Erythroblast (primary cell): ENCODE results near the gene PHF8.
A peak's percentile ranks its signal among the peaks of the same experiment; 100 is the strongest.

ENCODE experiments used
- DNase-seq, 2 experiments: peaks; one replicate each; lab custom pipeline; 2025; lab: John Stamatoyannopoulos, UW
- GATA1 ChIP-seq: IDR thresholded peaks from 2 replicates; pipeline ENCODE4 v1.6.1; 2011; ENCODE audit warnings: low read depth, mild to moderate bottlenecking, control low read depth, low read length, moderate library complexity
- POLR2A ChIP-seq: IDR thresholded peaks from 2 replicates; pipeline ENCODE4 v1.6.1; 2011; ENCODE audit warnings: mild to moderate bottlenecking, low read length

Gene PHF8

DNA sequence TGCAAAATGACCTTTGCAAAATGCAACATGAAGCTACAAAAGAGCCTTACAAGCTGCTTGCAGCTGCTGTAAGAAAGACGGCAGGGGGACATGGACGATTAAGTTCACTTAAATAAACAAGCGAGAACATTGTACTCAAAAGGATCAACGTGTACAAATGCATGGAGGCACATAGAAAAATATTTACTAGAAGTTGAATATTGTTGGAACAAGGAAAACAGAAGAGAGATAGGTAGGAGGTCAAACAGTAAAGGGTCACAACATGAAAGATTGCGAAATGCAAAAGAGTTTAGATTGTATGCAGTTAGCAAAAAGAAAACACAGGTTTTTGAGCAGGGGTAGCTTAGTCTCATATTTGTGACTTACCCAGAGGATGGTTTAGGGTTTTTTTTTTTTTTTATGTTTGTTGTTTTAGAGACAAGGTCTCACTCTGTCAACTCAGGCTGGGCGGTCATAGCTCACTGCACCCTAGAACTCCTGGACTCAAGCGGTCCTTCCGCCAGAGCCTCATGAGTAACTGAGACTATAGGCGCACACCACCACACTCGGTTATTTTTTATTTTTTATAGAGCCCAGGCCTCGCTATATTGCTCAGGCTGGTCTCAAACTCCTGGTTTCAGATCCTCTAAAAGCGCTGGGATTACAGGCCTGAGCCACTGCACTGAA is 1.4 kb upstream of the PHF8 start:
- DNase-seq: peak in 1 of 2 experiments; percentile 20
- TF ChIP-seq POLR2A (no peak), GATA1 (no peak)

DNA sequence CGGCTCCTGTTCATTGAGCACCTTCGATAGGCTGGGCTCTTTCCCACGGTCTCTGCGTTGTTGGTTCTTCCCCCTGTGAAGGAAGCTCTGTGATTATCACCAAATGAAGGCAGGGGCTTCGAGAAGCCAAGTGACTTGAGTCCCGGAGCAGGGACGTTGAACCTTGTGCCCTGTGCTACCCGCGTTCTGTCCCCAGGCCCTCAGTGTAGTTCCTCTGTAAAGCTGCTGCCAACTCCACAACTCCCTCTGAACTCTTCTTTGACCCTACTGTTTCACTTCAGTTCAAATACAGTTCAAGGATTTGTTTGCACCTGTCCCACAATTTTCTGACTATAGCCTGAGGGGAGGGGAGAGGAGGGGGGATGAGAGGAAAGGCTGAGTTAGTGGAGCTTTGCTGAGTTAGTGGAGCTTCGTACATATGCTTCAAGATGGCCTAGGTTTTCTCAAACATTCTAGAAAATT is 635 bp upstream of the PHF8 start:
- no peak for DNase-seq
- TF ChIP-seq POLR2A: no peak
- TF ChIP-seq GATA1: no peak

DNA sequence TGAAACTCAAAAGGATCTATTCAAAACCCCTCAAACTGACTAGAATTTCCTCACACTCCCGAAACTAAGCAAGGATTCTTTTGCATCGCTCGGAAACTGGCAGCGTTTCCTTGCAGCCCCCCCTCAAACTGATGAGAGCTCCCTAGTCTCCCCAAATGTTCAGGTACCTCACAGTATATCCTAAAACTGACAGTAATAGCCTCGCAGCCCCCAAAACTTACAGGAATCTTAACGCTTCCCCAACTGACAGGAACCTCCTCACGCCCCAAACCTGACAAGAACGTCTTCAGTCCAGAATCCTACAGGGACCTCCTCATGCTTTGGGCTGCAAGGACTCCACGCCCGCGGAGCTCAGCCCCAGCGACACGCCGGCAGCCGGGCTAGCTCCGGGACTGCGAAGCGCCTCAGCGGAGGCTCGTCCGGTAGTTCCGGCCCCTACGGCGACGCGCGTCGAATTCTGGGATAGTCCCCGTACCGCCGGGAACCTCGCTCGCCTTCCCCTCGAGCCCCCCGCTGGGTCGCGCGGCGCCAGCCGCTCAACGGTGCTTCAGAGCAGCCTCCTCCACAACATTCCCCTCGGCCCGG is 640 bp downstream of the PHF8 start:
- no peak for TF ChIP-seq GATA1
- no peak for TF ChIP-seq POLR2A
- DNase-seq: peak; percentile 66 to 80

DNA sequence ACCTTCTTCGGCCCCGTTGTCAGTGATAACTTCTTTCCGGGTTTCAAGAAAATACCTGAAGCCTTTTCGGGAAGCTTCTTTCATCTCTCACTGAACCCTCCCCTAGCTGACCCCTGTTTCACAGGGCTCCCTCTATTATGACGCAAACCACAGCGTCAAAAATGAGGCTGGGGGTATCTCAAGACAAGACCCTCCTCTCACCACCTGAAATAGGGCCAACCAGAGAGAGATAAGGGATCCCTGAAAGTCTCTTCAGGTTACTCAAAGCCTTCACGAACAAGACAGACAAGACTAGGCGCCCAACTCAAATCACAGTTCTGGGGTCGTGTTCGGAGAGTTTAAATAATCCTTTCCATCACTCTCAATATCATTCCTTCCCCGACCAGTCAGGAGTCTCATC is 1.2 kb downstream of the PHF8 start:
- DNase-seq: peak; percentile 17 to 41
- TF ChIP-seq POLR2A: no peak
- no peak for TF ChIP-seq GATA1

DNA sequence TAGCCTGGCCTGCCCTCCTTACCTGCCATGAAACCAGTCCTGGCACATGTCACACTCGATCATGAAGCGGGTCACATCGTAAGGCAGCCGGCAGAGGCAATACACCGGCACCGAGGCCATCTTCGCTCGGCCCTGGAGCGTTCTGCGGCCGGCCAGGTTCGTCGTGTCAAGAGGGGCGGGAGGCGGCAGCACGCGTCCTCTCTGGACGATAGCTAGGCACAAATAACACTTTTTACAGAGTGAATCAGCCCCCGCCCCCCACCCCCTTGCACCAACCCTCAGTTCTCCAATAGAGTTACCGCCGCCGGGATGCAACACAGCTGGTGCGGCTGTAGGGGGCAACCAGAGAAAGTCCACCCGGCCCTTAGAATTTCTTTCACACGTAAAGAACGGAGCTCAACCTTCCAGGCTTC is 1.7 kb downstream of the PHF8 start:
- TF ChIP-seq GATA1 (no peak), POLR2A (no peak)
- DNase-seq: peak; percentile 68 to 72

DNA sequence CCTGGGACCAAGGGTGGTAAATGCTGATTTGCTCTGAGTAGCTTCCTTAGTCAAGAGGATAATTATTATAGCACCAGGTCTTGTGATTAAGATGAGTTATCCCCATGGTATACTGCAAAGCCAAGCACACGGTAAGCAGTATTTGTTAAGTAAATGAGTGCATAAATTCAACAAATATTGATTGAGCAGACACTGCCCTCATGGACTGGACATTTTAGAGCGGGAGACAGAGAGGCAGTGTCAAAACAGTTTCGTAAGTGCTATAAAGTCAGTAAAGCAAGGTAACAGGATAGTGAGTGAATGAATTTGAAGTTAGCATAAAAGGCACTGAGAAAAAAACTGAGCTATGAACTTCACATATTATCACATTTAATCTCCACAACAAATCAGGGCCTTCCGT is 13.9 kb downstream of the PHF8 start:
- TF ChIP-seq POLR2A (no peak), GATA1 (no peak)
- DNase-seq: no peak

DNA sequence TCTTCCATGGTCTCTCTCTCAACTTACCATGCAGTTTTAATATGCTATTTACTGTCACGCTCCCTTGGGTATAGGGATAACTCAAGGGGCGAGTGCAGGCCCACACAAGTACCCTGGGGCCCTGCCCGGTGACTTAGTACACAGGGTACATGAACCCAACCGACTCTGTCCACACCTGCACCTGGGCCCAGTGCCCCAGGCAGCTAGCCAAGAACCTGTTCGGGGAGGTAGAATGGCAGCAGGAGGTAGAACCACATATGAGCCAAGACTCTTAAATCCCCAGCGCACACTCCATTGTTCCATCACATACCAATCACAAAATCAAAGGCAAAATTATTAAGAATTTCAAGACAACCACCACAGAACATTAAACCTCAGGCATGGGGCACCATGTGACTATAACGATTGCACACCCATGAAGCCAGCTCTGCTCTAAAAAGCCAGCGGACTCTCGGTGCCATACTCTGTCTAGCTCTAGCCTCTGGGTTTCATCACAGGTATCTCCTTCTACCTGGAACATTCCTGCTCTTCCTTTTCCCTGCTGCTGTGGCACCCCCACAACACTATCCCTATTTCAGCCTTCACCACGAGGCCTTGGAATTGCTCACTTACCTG is 14.6 kb downstream of the PHF8 start:
- TF ChIP-seq GATA1 (no peak), POLR2A (no peak)
- DNase-seq: no peak

DNA sequence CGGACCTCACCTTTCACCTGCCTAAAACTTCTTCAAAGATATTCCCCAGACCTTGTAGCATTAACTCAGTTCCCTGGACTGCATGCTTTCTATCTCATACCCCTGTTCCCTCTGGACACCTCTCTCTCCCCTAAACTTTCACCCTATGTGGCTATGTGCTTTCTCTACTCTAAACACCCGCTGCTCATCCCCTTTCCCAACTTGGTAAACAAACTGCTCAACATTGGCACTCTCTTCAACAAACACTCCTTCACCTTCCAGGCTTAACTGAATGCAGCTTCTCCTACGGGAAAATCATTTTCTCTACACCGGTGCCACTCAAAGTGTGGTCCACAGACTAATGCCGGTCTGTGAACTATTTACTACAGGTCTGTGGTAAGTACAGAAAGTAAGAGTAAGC is 19.9 kb downstream of the PHF8 start:
- TF ChIP-seq GATA1: no peak
- no peak for TF ChIP-seq POLR2A
- DNase-seq: no peak

DNA sequence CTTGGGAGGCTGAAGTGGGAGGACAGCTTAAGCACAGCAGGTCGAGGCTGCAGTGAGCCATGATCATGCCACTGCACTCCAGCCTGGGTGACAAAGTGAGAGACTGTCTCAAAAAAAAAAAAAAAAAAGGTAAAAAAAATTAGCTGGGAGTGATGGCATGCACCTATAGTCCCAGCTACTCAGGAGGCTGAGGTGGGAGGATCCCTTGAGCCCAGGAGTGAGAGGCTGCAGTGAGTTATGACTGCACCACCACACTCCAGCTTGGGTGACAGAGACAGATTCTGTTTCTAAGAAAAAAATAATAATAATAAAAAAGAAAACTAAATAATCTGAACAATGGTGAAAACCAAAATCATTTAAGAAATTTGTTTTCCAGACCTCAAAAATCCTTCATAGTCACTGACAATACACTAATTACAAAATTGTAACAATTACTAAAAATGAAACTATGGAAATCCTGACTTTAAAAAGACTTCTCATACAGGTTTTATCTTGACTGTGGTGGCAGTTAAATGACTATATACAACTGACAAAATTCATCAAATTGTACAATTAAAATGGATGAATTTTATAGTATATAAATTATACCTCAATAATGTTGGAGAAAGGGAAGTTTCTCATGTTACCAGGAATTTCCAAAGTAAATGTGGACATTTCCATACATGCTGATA is 31.3 kb downstream of the PHF8 start:
- TF ChIP-seq GATA1: no peak
- no peak for TF ChIP-seq POLR2A
- DNase-seq: no peak

DNA sequence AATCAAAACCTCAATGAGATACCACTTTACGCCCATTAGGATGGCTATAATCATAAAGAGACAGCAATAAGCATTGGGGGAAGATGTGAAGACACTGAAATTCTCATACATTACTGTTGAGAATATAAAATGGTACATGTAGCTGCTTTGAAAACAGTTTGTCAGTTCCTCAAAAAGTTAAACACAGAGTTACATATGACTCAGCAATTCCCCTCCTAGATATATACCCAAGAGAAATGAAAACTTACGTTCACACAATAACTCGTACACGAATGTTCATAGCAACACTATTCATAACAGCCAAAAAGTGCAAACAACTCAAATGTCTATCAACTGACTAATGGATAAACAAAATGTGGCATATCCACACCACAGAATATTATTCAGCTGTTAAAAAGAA is 36.6 kb downstream of the PHF8 start:
- DNase-seq: no peak
- TF ChIP-seq GATA1: no peak
- no peak for TF ChIP-seq POLR2A

DNA sequence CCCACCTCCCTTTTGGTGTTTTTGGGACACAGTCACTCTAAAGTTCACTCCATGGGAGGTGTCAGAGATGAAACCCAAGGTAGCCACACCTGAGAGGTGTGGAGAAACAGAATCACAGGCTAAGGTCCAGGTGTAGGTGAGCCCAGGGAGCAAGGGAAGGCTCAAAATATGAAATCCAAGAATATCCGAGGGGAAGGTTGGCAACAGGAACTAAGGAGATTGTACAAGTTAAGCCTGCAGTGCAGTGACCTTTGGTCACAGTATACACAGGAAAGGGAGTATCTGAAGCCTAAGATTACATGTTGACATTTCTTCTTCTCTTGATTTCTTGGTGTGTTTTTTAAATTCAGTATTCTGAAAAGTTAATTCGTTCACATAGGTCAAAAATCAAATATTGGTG is 46.5 kb downstream of the PHF8 start:
- DNase-seq: no peak
- TF ChIP-seq POLR2A: no peak

DNA sequence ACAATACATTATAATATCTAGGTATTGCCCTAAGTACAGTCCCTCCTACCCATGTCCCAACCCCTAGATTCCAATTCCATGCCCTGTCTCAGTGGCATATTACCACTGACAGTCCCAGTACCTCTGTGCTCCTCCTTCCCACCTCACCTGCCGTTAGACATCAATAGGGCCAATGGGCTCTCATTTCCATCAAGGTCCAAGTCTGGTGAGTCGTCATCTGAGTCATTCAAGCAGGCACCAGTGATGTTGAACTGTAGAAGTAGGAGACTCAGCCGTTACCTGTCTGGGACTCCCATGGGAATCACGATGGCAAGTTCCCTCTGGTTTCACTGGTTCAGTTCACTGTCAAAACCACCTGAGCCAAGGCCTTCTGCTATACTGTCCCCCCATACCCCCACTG is 51.7 kb downstream of the PHF8 start:
- TF ChIP-seq POLR2A (no peak), GATA1 (no peak)
- peak in 1 of 2 experiments; percentile 1 for DNase-seq

DNA sequence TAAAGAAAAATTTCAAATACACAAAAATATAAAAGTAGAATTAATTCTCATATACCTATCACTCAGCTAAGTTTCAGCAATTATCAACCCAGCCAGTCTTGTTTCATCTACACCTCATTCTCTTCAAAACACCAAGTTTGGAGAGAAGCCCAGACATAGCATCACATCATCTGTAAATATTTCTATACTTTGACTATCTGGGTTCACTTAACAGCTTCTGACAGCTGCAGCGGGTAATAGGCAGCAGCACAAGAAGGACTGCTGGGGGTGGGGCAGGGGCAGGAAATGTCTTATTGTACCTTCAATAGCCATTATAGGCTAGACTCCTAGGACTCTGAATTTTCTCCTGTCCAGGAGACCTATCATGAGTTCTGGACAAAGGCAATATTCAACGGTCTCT is 54.1 kb downstream of the PHF8 start:
- DNase-seq: no peak
- no peak for TF ChIP-seq POLR2A
- no peak for TF ChIP-seq GATA1

DNA sequence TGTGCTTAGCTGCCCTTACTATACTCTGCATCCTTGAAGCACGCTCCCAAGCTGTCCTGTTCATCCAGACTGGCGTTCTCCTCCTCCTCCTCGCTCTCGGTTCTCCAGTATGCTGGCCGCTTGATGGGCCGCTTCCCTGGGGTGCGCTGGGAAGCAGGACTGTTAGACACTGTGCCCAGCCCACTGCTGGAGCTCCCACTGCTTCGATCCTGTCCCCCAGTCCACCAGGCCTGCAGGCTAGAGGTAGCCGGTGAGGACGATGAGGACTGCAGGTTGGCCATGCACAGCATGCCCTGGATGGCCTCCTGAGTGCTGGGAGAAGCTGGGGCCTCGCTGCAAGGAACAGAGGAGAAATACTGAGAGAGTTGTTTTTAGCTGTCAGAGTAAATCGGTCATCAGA is 59.4 kb downstream of the PHF8 start:
- no peak for TF ChIP-seq POLR2A
- TF ChIP-seq GATA1: no peak
- no peak for DNase-seq
